K562 (cell line): ENCODE results near the gene CDC45.

Experiments
- ATF3 ChIP-seq, 2 experiments: fragments of 450-650 bp in 1 of 2; sonication (generic) in 1 of 2; formaldehyde crosslinking in 1 of 2; IDR thresholded peaks in 1 of 2; conservative IDR thresholded peaks in 1 of 2; 2 replicates each; pipeline versions ENCODE4 v1.6.1 to v1.8.1; 2016 to 2023; ENCODE audit warnings: mild to moderate bottlenecking in 2 of 2, moderate library complexity in 2 of 2, inconsistent platforms in 1 of 2, missing genetic modification reagents in 1 of 2
- ATF4 ChIP-seq: fragments of 450-650 bp; formaldehyde crosslinking; IDR thresholded peaks from 2 replicates; pipeline ENCODE4 v1.4.0; 2022; ENCODE audit warnings: mild to moderate bottlenecking, moderate library complexity
- FOS ChIP-seq: IDR thresholded peaks from 3 replicates; pipeline ENCODE4 v1.6.1; 2011; ENCODE audit not compliant: insufficient read length; ENCODE audit errors: extremely low read depth
- GABPA ChIP-seq: fragments of 200-800 bp; sonication (Bioruptor generic); conservative IDR thresholded peaks from 2 replicates; pipeline ENCODE4 v1.6.1; 2016; ENCODE audit warnings: low read depth, missing genetic modification characterization, missing compliant biosample characterization
- KAT8 ChIP-seq: fragments of 450-650 bp; IDR thresholded peaks from 2 replicates; pipeline ENCODE4 v1.6.1; 2016; ENCODE audit warnings: low read depth, mild to moderate bottlenecking
- MTF1 ChIP-seq: fragments of 250-450 bp; sonication (Bioruptor Pico); IDR thresholded peaks from 2 replicates; pipeline ENCODE4 v1.9.0; 2021; ENCODE audit warnings: moderate library complexity, mild to moderate bottlenecking, inconsistent platforms, borderline replicate concordance
- MXI1 ChIP-seq: IDR thresholded peaks from 2 replicates; pipeline ENCODE4 v1.6.1; 2011; ENCODE audit warnings: low read depth, mild to moderate bottlenecking, improper control_type of control experiment, low read length
- NFYB ChIP-seq: IDR thresholded peaks from 2 replicates; pipeline ENCODE4 v1.6.1; 2011; ENCODE audit warnings: mild to moderate bottlenecking, moderate library complexity; ENCODE audit not compliant: insufficient read length; ENCODE audit errors: extremely low read depth
- NKRF ChIP-seq: fragments of 450-650 bp; IDR thresholded peaks from 2 replicates; pipeline ENCODE4 v1.6.1; 2016; ENCODE audit warnings: borderline replicate concordance
- PURB ChIP-seq: sonication (generic); formaldehyde crosslinking; IDR thresholded peaks from 2 replicates; pipeline ENCODE4 v1.9.0; 2021; ENCODE audit warnings: low read depth, mild to moderate bottlenecking, missing genetic modification reagents
- SOX6 ChIP-seq: fragments of 450-650 bp; IDR thresholded peaks from 2 replicates; pipeline ENCODE4 v1.6.1; 2014; ENCODE audit warnings: mild to moderate bottlenecking
- SP2 ChIP-seq: IDR thresholded peaks from 2 replicates; pipeline ENCODE4 v1.6.1; 2011; ENCODE audit warnings: mild to moderate bottlenecking, low read depth, low read length, moderate library complexity; ENCODE audit not compliant: poor library complexity, severe bottlenecking; ENCODE audit errors: extremely low read depth
- TF ChIP-seq, protein P1 (sequence below), 3 experiments: IDR thresholded peaks in 2 of 3; conservative IDR thresholded peaks in 1 of 3; 2 replicates each; pipeline ENCODE4 v1.5.1; 2011 to 2012; ENCODE audit warnings: low read length in 3 of 3, mild to moderate bottlenecking in 3 of 3, control low read depth in 2 of 3, improper control_type of control experiment in 1 of 3, inconsistent platforms in 1 of 3, low read depth in 1 of 3, mixed read lengths in 1 of 3, moderate library complexity in 1 of 3; ENCODE audit not compliant: insufficient read depth in 2 of 3

DNA sequence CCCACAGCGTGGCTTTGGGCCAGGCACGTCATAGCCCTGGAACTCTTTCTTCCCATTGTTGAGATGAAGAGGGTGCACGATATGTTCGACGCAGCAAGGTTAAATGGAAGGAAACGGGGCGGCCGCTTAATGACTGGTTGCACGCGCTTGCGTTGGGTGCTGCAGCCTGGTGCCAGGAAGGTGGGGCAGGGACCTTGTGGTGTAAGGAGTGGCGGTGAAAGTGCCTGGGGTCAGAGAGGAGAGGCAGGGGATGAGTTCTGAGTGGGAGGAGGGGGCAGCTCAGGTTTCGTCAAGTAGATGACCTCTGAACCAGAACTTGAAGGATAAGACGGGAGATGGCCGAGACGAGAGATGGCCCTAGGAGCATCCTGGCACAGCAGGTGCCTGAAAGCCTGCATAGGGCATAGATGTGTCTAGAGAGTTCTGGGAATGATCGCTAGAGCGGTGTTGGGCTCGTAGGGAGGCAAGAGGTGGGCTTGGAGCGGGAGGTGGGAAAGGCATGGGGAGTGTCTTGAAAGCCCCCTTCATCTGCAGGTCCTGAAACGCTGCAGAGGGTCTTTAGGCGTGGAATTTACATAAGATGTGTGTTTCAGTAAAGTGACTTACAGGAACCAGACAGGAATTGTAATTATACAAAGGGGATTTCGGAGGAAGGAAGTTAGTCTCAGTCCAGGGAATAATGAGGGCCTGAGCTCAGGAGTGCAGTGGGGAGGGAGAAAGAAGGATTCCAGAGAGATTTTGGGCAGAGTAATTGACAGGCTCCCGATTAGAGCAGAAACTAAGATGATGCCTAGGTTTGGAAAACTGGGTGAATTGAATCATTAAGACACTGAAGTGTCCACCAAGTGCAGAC lies 87.7 kb downstream of the CDC45 start:
- TF ChIP-seq ATF3 (IDR thresholded peaks at IDR 0.05) (no peak), ATF3 (CRISPR knock-in tag; conservative IDR thresholded peaks at IDR 0.05) (no peak), GABPA (tag) (no peak), FOS (no peak), MTF1 (CRISPR knock-in tag) (no peak), SOX6 (no peak), MXI1 (no peak), ATF4 (CRISPR knock-in tag) (no peak), KAT8 (no peak), SP2 (no peak), NFYB (no peak), NKRF (no peak), PURB (CRISPR knock-in tag) (no peak)
- TF ChIP-seq, protein P1, sequence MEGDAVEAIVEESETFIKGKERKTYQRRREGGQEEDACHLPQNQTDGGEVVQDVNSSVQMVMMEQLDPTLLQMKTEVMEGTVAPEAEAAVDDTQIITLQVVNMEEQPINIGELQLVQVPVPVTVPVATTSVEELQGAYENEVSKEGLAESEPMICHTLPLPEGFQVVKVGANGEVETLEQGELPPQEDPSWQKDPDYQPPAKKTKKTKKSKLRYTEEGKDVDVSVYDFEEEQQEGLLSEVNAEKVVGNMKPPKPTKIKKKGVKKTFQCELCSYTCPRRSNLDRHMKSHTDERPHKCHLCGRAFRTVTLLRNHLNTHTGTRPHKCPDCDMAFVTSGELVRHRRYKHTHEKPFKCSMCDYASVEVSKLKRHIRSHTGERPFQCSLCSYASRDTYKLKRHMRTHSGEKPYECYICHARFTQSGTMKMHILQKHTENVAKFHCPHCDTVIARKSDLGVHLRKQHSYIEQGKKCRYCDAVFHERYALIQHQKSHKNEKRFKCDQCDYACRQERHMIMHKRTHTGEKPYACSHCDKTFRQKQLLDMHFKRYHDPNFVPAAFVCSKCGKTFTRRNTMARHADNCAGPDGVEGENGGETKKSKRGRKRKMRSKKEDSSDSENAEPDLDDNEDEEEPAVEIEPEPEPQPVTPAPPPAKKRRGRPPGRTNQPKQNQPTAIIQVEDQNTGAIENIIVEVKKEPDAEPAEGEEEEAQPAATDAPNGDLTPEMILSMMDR (IDR thresholded peaks at IDR 0.05 in 2 of 3, conservative IDR thresholded peaks at IDR 0.05 in 1 of 3; ENCODE audit: insufficient read depth in 2 of 3, low read depth in 1 of 3, low read length in 3 of 3) = no peak
